OCI-LY3 (cell line): Measurements from ENCODE around the gene ZNF414.

Experiments
- H2AFZ ChIP-seq: fragments of 200-600, 300-600 bp; shearing (Covaris generic); 2 replicates; pipeline ENCODE4 v1.6.0; 2014; ENCODE audit warnings: antibody characterized with exemption, low read depth, low read length
- H3K27ac ChIP-seq: fragments of 200-600, 300-600 bp; sonication (generic); 2 replicates; pipeline ENCODE4 v1.5.1; 2014; ENCODE audit warnings: mild to moderate bottlenecking, low read length, moderate library complexity, mixed read lengths
- H3K27me3 ChIP-seq: fragments of 200-600, 300-600 bp; sonication (generic); 2 replicates; pipeline ENCODE4 v1.6.1; 2014; ENCODE audit warnings: low read depth, low read length, mixed read lengths
- H3K36me3 ChIP-seq: fragments of 200-600, 300-600 bp; sonication (generic); replicated peaks from 2 replicates; pipeline ENCODE3; 2014; ENCODE audit warnings: low read depth, low read length, mixed read lengths
- H3K4me1 ChIP-seq: fragments of 300-600, 200-600 bp; sonication (generic); 2 replicates; pipeline ENCODE4 v1.6.1; 2014; ENCODE audit warnings: low read length, mixed read lengths
- H3K4me2 ChIP-seq: fragments of 200-600, 300-600 bp; sonication (generic); 2 replicates; pipeline ENCODE4 v1.6.1; 2014; ENCODE audit warnings: low read length, mixed read lengths
- H3K4me3 ChIP-seq: fragments of 300-600, 200-600 bp; sonication (generic); 2 replicates; pipeline ENCODE4 v1.5.1; 2014; ENCODE audit warnings: antibody characterized with exemption, mild to moderate bottlenecking, low read length, moderate library complexity
- H3K79me2 ChIP-seq: fragments of 300-600, 200-600 bp; shearing (Covaris generic); 2 replicates; pipeline ENCODE4 v1.6.1; 2014; ENCODE audit warnings: mild to moderate bottlenecking, low read length, mixed read lengths
- H3K9ac ChIP-seq: fragments of 300-600, 200-600 bp; shearing (Covaris generic); 2 replicates; pipeline ENCODE4 v1.6.0; 2014; ENCODE audit warnings: mild to moderate bottlenecking, low read length, moderate library complexity
- H3K9me3 ChIP-seq: fragments of 200-600, 300-600 bp; shearing (Covaris generic); 2 replicates; pipeline ENCODE4 v1.6.1; 2014; ENCODE audit warnings: low read length, mixed read lengths; ENCODE audit not compliant: insufficient read depth
- H4K20me1 ChIP-seq: fragments of 200-600, 300-600 bp; sonication (generic); 2 replicates; pipeline ENCODE4 v1.6.1; 2016; ENCODE audit warnings: low read length, mixed read lengths; ENCODE audit not compliant: insufficient read depth
- CTCF ChIP-seq: fragments of 200-600, 300-600 bp; sonication (generic); IDR thresholded peaks from 2 replicates; pipeline ENCODE4 v1.5.1; 2014; ENCODE audit warnings: antibody characterized with exemption, low read length, low read depth
- EZH2phosphoT487 ChIP-seq: fragments of 200-600 bp; shearing (Covaris generic); IDR thresholded peaks from 2 replicates; pipeline ENCODE4 v1.6.1; 2018; ENCODE audit warnings: antibody characterized with exemption, mixed run types, low read depth

ZNF414 gene

GRCh38 chr19:8478598-8478997 is 35.4 kb downstream of the ZNF414 start:
- peaks cover 53% of the 10 kb centered on the region for H4K20me1 ChIP-seq

GRCh38 chr19:8477889-8478288 is 36.1 kb downstream of the ZNF414 start:
- Histone ChIP-seq H3K36me3 (peaks cover 61% of the 10 kb centered on the region), H4K20me1 (peaks cover 49% of the 10 kb centered on the region), H3K4me3 (no peak overlapping the region), H3K27me3 (no peaks in the 10 kb centered on the region), H3K79me2 (peaks cover 86% of the 10 kb centered on the region), H3K4me2 (no peak overlapping the region), H3K4me1 (peaks cover 32% of the 10 kb centered on the region), H3K9me3 (no peaks in the 10 kb centered on the region), H3K27ac (no peak overlapping the region), H2AFZ (no peak overlapping the region), H3K9ac (no peak overlapping the region)
- TF ChIP-seq CTCF = no peak

More at GRCh38 chr19:8478598-8478997, 35.4 kb downstream of the ZNF414 start:
- no peak overlapping the region for H3K4me3 ChIP-seq
- no peak overlapping the region for H2AFZ ChIP-seq
- H3K27ac ChIP-seq = no peak overlapping the region
- H3K9ac ChIP-seq = no peak overlapping the region
- peaks cover 91% of the 10 kb centered on the region for H3K79me2 ChIP-seq
- H3K4me1 ChIP-seq = peaks cover 25% of the 10 kb centered on the region
- no peaks in the 10 kb centered on the region for H3K9me3 ChIP-seq
- H3K36me3 ChIP-seq = peaks cover 68% of the 10 kb centered on the region
- H3K4me2 ChIP-seq = no peak overlapping the region
- H3K27me3 ChIP-seq = no peaks in the 10 kb centered on the region
- no peak for TF ChIP-seq CTCF
- TF ChIP-seq EZH2phosphoT487 = no peak

GRCh38 chr19:8476524-8476923 is 37.4 kb downstream of the ZNF414 start:
- Histone ChIP-seq H3K4me3 (no peak overlapping the region), H3K9me3 (no peaks in the 10 kb centered on the region), H3K27me3 (no peaks in the 10 kb centered on the region), H3K9ac (no peak overlapping the region), H3K4me1 (peaks cover 45% of the 10 kb centered on the region), H3K79me2 (peaks cover 86% of the 10 kb centered on the region), H3K27ac (no peak overlapping the region), H3K36me3 (peaks cover 57% of the 10 kb centered on the region), H2AFZ (no peak overlapping the region), H4K20me1 (peaks cover 38% of the 10 kb centered on the region), H3K4me2 (no peak overlapping the region)
- TF ChIP-seq CTCF (no peak), EZH2phosphoT487 (no peak)

GRCh38 chr19:8475005-8475404 is 39.0 kb downstream of the ZNF414 start:
- H3K9ac ChIP-seq = peak overlapping the region; percentile 57
- H4K20me1 ChIP-seq = peaks cover 33% of the 10 kb centered on the region
- no peak for TF ChIP-seq EZH2phosphoT487
- no peak for TF ChIP-seq CTCF
- H3K4me2 ChIP-seq = peak overlapping the region; percentile 72
- H3K27me3 ChIP-seq = no peaks in the 10 kb centered on the region
- H3K79me2 ChIP-seq = peaks cover 86% of the 10 kb centered on the region
- H3K27ac ChIP-seq = peak overlapping the region; percentile 95
- no peak overlapping the region for H2AFZ ChIP-seq
- no peaks in the 10 kb centered on the region for H3K9me3 ChIP-seq
- H3K4me1 ChIP-seq = peaks cover 61% of the 10 kb centered on the region
- peaks cover 60% of the 10 kb centered on the region for H3K36me3 ChIP-seq
- peak overlapping the region; percentile 55; the same call in 1 of the 2 replicates for H3K4me3 ChIP-seq
